Calu3 (cell line): ENCODE data around the gene GSC2. TPM values are rescaled to one million over a fixed set of nuclear protein-coding genes. Genes with fewer than 3 reads are reported as not detected.

Experiments
- BruUV-seq: library from RNA; stranded (reverse); fragments of 400-500 nt; replicated peaks from 2 replicates; lab custom pipeline; 2021; lab: Mats Ljungman, UMichigan
- CTCF ChIA-PET: fragments of 300-600 bp; sonication (Branson Sonifier 250); formaldehyde crosslinking; loops from one replicate; lab custom pipeline; 2022; ENCODE audit warnings: antibody characterized with exemption; lab: Charles Lee
- DNase-seq: peaks from one replicate; pipeline ENCODE4 v3.0.0; 2022
- H3K27ac Mint-ChIP-seq: one replicate; pipeline ENCODE4 v1.8.0; 2022; ENCODE audit warnings: mixed read lengths; ENCODE audit not compliant: unreplicated experiment
- H3K27me3 Mint-ChIP-seq: one replicate; pipeline ENCODE4 v1.8.0; 2022; ENCODE audit warnings: mixed read lengths; ENCODE audit not compliant: unreplicated experiment
- H3K36me3 Mint-ChIP-seq: one replicate; pipeline ENCODE4 v1.8.0; 2022; ENCODE audit warnings: mild to moderate bottlenecking, moderate library complexity, mixed read lengths; ENCODE audit not compliant: insufficient read depth, unreplicated experiment
- H3K4me1 Mint-ChIP-seq: one replicate; pipeline ENCODE4 v1.8.0; 2022; ENCODE audit warnings: mild to moderate bottlenecking, low read depth, mixed read lengths; ENCODE audit not compliant: unreplicated experiment
- H3K4me3 Mint-ChIP-seq: one replicate; pipeline ENCODE4 v1.8.0; 2022; ENCODE audit warnings: mild to moderate bottlenecking, low read depth, moderate library complexity, mixed read lengths; ENCODE audit not compliant: unreplicated experiment
- H3K9me3 Mint-ChIP-seq: one replicate; pipeline ENCODE4 v1.8.0; 2022; ENCODE audit warnings: low read depth, mixed read lengths; ENCODE audit not compliant: unreplicated experiment
- intact Hi-C: fragments of 100-400 bp; cut with micrococcal nuclease; formaldehyde crosslinking; loops from one replicate; pipeline ENCODE4 v1.10.0; 2022; ENCODE audit not compliant: unreplicated experiment
- total RNA-seq: library from RNA; stranded (reverse); gene quantifications from 2 replicates; pipeline ENCODE4 v1.2.3, GENCODE V29; 2022
- TF ChIP-seq, protein P1 (sequence below): fragments of 200-600 bp; IDR thresholded peaks from one replicate; pipeline ENCODE4 v1.8.0; 2022; ENCODE audit warnings: antibody characterized with exemption; ENCODE audit not compliant: unreplicated experiment

The GSC2 gene
- total RNA-seq, 1 experiment from 2014 or later, result not detected

DNA sequence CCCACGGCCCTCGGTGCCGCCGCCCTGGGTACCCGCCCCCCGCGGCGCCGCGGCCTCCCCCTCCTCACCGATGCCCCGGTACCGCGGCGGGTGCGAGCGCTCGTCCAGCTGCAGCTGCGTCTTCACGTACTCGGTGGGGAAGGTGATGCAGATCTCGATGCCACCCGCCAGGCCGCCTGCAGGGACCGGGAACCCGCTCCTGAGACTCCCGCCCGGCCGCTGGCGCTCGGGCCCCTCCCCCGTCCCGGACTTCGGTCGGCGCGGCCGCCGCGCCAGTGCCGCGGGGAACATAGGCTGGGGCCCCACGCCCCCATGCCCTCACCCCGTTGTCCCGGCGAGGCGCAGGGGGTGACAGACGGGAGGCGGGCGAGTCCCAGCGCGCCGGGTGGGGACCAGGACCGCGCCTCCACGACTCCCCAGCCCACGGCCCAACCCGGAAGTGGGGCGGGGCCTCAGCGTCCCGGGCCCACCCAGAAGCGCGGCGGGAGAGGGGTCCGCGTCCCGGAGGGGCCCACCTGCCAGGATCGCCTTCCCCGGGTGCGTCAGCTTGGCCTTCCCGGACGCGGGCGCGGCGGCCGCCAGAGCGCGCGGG, 28.1 kb upstream of the GSC2 start:
- intact Hi-C loops, result no loop called here

DNA sequence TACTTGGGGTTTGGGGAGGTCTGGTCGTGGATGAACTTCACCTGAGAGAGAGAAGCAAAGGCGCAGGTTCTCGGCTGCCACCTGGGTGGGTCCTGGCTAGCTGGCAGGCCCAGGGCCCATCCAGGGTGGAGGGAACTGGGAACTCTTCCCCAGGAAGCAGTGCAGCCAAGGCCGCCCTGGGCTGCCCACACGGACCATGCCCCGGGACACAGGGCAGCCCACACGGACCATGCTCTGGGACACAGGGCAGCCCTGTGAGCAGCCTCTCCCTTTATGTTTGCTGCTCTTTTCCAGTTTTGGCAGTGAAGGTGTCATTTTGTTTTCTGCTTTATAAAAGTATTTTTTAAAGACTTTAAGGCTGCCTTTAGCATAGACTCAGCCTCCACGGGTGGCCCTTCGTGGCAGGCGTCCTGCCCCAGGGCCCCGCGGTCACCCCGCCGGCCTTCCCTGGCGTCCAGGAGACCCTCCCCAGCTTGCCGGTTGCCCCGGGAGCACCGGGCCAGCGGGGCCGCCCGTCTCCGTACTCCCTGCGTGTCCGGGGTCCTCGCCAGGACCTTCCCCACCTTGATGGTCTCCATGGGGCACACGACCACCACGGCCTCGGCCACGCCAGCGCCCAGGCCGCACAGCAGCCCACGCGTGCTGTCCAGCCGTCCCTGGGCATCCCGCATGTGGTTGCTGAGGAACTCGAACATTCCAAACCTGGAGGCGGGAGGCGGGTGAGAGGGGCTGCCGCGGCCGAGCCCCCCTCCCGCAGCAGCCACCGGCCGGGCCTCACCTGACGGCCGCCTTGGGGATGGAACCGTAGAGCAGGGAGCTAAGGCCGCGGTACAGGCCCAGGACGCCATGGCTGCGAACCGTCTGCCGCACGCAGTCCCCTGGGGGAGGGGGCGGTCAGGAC, 27.3 kb upstream of the GSC2 start:
- no peaks in the 10 kb centered on the region for H3K27me3 Mint-ChIP-seq
- no peak for DNase-seq
- peaks cover 19% of the 10 kb centered on the region for H3K4me1 Mint-ChIP-seq
- TF ChIP-seq, protein P1, sequence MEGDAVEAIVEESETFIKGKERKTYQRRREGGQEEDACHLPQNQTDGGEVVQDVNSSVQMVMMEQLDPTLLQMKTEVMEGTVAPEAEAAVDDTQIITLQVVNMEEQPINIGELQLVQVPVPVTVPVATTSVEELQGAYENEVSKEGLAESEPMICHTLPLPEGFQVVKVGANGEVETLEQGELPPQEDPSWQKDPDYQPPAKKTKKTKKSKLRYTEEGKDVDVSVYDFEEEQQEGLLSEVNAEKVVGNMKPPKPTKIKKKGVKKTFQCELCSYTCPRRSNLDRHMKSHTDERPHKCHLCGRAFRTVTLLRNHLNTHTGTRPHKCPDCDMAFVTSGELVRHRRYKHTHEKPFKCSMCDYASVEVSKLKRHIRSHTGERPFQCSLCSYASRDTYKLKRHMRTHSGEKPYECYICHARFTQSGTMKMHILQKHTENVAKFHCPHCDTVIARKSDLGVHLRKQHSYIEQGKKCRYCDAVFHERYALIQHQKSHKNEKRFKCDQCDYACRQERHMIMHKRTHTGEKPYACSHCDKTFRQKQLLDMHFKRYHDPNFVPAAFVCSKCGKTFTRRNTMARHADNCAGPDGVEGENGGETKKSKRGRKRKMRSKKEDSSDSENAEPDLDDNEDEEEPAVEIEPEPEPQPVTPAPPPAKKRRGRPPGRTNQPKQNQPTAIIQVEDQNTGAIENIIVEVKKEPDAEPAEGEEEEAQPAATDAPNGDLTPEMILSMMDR, result no peak
- peaks cover 59% of the 10 kb centered on the region for H3K36me3 Mint-ChIP-seq
- CTCF ChIA-PET, result no interaction called here
- H3K9me3 Mint-ChIP-seq, result no peaks in the 10 kb centered on the region
- peak overlapping the region; percentile 80 for H3K27ac Mint-ChIP-seq
- H3K4me3 Mint-ChIP-seq, result peak overlapping the region; percentile 76
- BruUV-seq, result no TSS peak
- intact Hi-C loops, result no loop called here

More for the DNA sequence above, 28.1 kb upstream of the GSC2 start:
- TF ChIP-seq, protein P1, result no peak
- peak; percentile 64 for DNase-seq
- peaks cover 11% of the 10 kb centered on the region for H3K4me1 Mint-ChIP-seq
- BruUV-seq, result no TSS peak
- peak overlapping the region; percentile 76 for H3K4me3 Mint-ChIP-seq
- no peaks in the 10 kb centered on the region for H3K9me3 Mint-ChIP-seq
- peaks cover 1% of the 10 kb centered on the region for H3K27me3 Mint-ChIP-seq
- no peak overlapping the region for H3K27ac Mint-ChIP-seq
- H3K36me3 Mint-ChIP-seq, result peaks cover 52% of the 10 kb centered on the region
- CTCF ChIA-PET, result interaction anchor here (0.5 to 1.8 kb wide), 7 partner anchors 9 to 452 kb away, joined by 3 to 7 read pairs (median 5); partner anchors contain the start of gene C22orf39

DNA sequence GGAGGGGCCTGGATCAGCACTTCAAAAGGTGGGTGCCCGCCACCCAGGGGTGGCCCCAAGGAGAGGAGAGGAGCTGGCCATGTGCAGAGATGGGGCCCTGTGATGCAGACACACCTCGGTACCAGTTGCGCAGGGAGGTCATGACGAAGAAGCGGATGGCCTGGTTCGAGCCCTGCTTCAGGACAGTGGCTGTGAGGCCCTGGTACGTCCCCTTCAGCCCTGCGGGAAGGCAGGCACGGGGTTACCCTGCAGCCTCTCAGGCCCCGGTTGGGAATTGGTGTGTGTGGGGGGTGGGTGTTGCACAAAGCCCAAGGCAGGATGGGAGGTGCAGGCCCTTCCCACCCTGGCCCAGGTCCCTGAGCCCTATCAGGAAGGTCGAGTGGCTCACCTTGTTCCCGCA, 26.6 kb upstream of the GSC2 start:
- Mint-ChIP-seq H3K36me3 (peaks cover 66% of the 10 kb centered on the region), H3K4me1 (peaks cover 22% of the 10 kb centered on the region), H3K27ac (peak overlapping the region; percentile 80), H3K9me3 (no peaks in the 10 kb centered on the region), H3K4me3 (peak overlapping the region; percentile 76), H3K27me3 (no peaks in the 10 kb centered on the region)
- DNase-seq, result no peak
- CTCF ChIA-PET, result no interaction called here
- TF ChIP-seq, protein P1, result no peak
- intact Hi-C loops, result no loop called here
- BruUV-seq, result no TSS peak

DNA sequence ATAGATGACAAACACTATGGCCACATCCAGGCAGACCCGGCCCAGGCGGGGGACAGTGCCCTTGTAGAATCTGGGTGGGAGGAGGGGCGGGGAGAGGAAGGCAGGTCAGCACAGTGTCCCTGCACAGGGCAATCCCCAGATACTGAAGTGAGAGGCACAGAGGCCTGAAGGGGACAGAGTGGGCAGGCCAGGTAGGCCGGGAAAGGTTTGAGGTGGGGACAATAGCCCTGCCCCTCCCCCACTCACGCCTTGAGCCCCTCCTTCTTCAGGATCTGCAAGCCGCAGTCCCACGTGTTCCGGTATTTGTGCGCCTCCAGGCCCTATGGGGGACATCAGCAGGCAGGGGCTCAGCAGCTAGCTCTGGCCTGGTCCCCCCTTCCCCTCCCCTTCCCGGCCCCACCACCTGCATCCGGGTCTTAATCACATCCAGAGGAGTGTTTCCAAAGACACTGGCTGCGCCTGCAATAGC, 26.1 kb upstream of the GSC2 start:
- BruUV-seq, result no TSS peak
- DNase-seq, result no peak
- CTCF ChIA-PET, result no interaction called here
- Mint-ChIP-seq H3K4me3 (peak overlapping the region; percentile 76), H3K27me3 (no peaks in the 10 kb centered on the region), H3K36me3 (peaks cover 71% of the 10 kb centered on the region), H3K9me3 (no peaks in the 10 kb centered on the region), H3K4me1 (peaks cover 22% of the 10 kb centered on the region), H3K27ac (peak overlapping the region; percentile 64)
- intact Hi-C loops, result no loop called here
- TF ChIP-seq, protein P1, result no peak
